HCT116 (cell line): ENCODE measurements around the gene LTBR. TPM values are rescaled to one million over a fixed set of nuclear protein-coding genes. Genes with fewer than 3 reads are reported as not detected.

Source experiments
- ATAC-seq: fragments of 200-7000 bp; cut with Tn5 transposase; 2 replicates; pipeline ENCODE4 v1.9.1; 2020; ENCODE audit warnings: mild to moderate bottlenecking, moderate library complexity
- BruUV-seq: library from RNA; stranded (reverse); fragments of 400-500 nt; replicated peaks from 2 replicates; lab custom pipeline; 2021; lab: Mats Ljungman, UMichigan
- CTCF ChIA-PET: fragments of 300-600 bp; sonication (Branson Sonifier 250); formaldehyde crosslinking; loops from one replicate; lab custom pipeline; 2021; ENCODE audit warnings: antibody characterized with exemption; lab: Charles Lee
- POLR2A ChIA-PET: fragments of 300-600, 350-600 bp; sonication (Branson Sonifier 250); formaldehyde crosslinking; loops from one replicate; lab custom pipeline; 2021; ENCODE audit warnings: antibody characterized with exemption; lab: Charles Lee
- RAD21 ChIA-PET, 2 experiments: fragments of 300-600 bp; sonication (Branson Sonifier 250); formaldehyde crosslinking; loops; one replicate each; lab custom pipeline; 2023; ENCODE audit warnings: low total read pairs in 2 of 2; ENCODE audit not compliant: uncharacterized antibody in 2 of 2, unreplicated experiment in 2 of 2, low non-redundant PET in 1 of 2; lab: Charles Lee
- DNase-seq: peaks from one replicate; pipeline ENCODE4 v3.0.0-alpha.2; 2010; ENCODE audit warnings: low read depth, low spot score
- H2AFZ ChIP-seq: fragments of 200-600 bp; shearing (Covaris generic), sonication (generic); 2 replicates; pipeline ENCODE4 v1.6.1; 2017; ENCODE audit warnings: low read depth, mixed run types, mixed read lengths, antibody characterized with exemption, low read length; ENCODE audit not compliant: poor library complexity, severe bottlenecking
- H3K27ac ChIP-seq: 2 replicates; pipeline ENCODE4 v1.5.1; 2012; ENCODE audit warnings: low read depth, low read length
- H3K27me3 ChIP-seq: fragments of 200-600 bp; sonication (generic); 2 replicates; pipeline ENCODE4 v1.6.1; 2016; ENCODE audit warnings: mixed run types, low read length, mixed read lengths; ENCODE audit not compliant: insufficient read depth
- H3K36me3 ChIP-seq, 2 experiments: fragments of 200-500 bp in 1 of 2; fragments of 200-600 bp in 1 of 2; sonication (Bioruptor generic) in 1 of 2; sonication (generic) in 1 of 2; 2 replicates each; pipeline versions ENCODE4 v1.5.1 to v1.6.1; 2014 to 2016; ENCODE audit warnings: low read length in 2 of 2, inconsistent platforms in 1 of 2, mixed read lengths in 1 of 2, mixed run types in 1 of 2; ENCODE audit not compliant: insufficient read depth in 2 of 2, control insufficient read depth in 1 of 2
- H3K4me1 ChIP-seq, 2 experiments: fragments of 200-600 bp in 1 of 2; sonication (generic) in 1 of 2; 2 replicates each; pipeline versions ENCODE4 v1.5.1 to v1.6.1; 2012 to 2017; ENCODE audit warnings: low read length in 2 of 2, inconsistent platforms in 1 of 2, mild to moderate bottlenecking in 1 of 2, mixed read lengths in 1 of 2, mixed run types in 1 of 2, moderate library complexity in 1 of 2; ENCODE audit not compliant: insufficient read depth in 2 of 2, control insufficient read depth in 1 of 2
- H3K4me2 ChIP-seq: fragments of 200-600 bp; sonication (generic); 2 replicates; pipeline ENCODE4 v1.6.1; 2017; ENCODE audit warnings: mixed run types, low read length, mixed read lengths
- H3K4me3 ChIP-seq, 2 experiments: fragments of 200-600 bp in 1 of 2; sonication (generic) in 1 of 2; replicated peaks in 1 of 2; 2 replicates each; pipeline ENCODE4 v1.5.1; 2011 to 2016; ENCODE audit warnings: low read length in 2 of 2, control low read depth in 1 of 2, low read depth in 1 of 2, mild to moderate bottlenecking in 1 of 2, mixed read lengths in 1 of 2, mixed run types in 1 of 2
- H3K79me2 ChIP-seq: fragments of 200-600 bp; sonication (generic); 2 replicates; pipeline ENCODE4 v1.6.1; 2017; ENCODE audit warnings: mild to moderate bottlenecking, mixed run types, low read length, moderate library complexity, mixed read lengths; ENCODE audit not compliant: insufficient read depth
- H3K9ac ChIP-seq: fragments of 200-600 bp; sonication (generic); 2 replicates; pipeline ENCODE4 v1.6.1; 2016; ENCODE audit warnings: low read length, mixed read lengths
- H3K9me2 ChIP-seq: fragments of 200-600 bp; sonication (generic), shearing (Covaris generic); 2 replicates; pipeline ENCODE4 v1.6.1; 2017; ENCODE audit warnings: mixed run types, mild to moderate bottlenecking, moderate library complexity; ENCODE audit not compliant: insufficient read depth
- H3K9me3 ChIP-seq, 2 experiments: fragments of 200-500 bp in 1 of 2; fragments of 200-600 bp in 1 of 2; sonication (Bioruptor generic) in 1 of 2; sonication (generic) in 1 of 2; 2 replicates each; pipeline ENCODE4 v1.6.1; 2014 to 2017; ENCODE audit warnings: low read length in 2 of 2, mixed read lengths in 2 of 2, inconsistent platforms in 1 of 2, low read depth in 1 of 2, mild to moderate bottlenecking in 1 of 2, mixed run types in 1 of 2, moderate library complexity in 1 of 2; ENCODE audit not compliant: control insufficient read depth in 1 of 2, insufficient read depth in 1 of 2
- H4K20me1 ChIP-seq: fragments of 200-600 bp; sonication (generic), shearing (Covaris generic); 2 replicates; pipeline ENCODE4 v1.6.1; 2017; ENCODE audit warnings: mixed run types, mild to moderate bottlenecking, moderate library complexity; ENCODE audit not compliant: insufficient read depth
- ATF3 ChIP-seq: IDR thresholded peaks from 2 replicates; pipeline ENCODE4 v1.6.1; 2012
- CTCF ChIP-seq, 3 experiments: fragments of 200-600 bp in 1 of 3; sonication (generic) in 1 of 3; IDR thresholded peaks in 2 of 3; conservative IDR thresholded peaks in 1 of 3; 2 replicates each; pipeline ENCODE4 v1.5.1; 2012 to 2017; ENCODE audit warnings: low read depth in 2 of 3, low read length in 2 of 3, antibody characterized with exemption in 1 of 3, borderline replicate concordance in 1 of 3, control low read depth in 1 of 3, mild to moderate bottlenecking in 1 of 3, mixed read lengths in 1 of 3, mixed run types in 1 of 3, moderate library complexity in 1 of 3; ENCODE audit not compliant: insufficient read depth in 1 of 3
- EGR1 ChIP-seq: IDR thresholded peaks from 2 replicates; pipeline ENCODE4 v1.6.1; 2012; ENCODE audit warnings: low read depth
- RAD21 ChIP-seq: IDR thresholded peaks from 2 replicates; pipeline ENCODE4 v1.6.1; 2012; ENCODE audit warnings: low read depth, mild to moderate bottlenecking
- YY1 ChIP-seq: IDR thresholded peaks from 2 replicates; pipeline ENCODE4 v1.6.1; 2011; ENCODE audit warnings: low read length, low read depth, moderate library complexity, mild to moderate bottlenecking; ENCODE audit not compliant: insufficient replicate concordance; ENCODE audit errors: extremely low read depth
- ZFX ChIP-seq: fragments of 450-650 bp; IDR thresholded peaks from 2 replicates; pipeline ENCODE4 v1.6.1; 2017
- intact Hi-C: fragments of 100-400 bp; cut with micrococcal nuclease; formaldehyde crosslinking; loops from 2 replicates; pipeline ENCODE4 v1.10.0; 2022
- total RNA-seq: library from RNA; stranded (reverse); gene quantifications from one replicate; pipeline ENCODE4 v1.2.1, GENCODE V29; 2021; ENCODE audit not compliant: unreplicated experiment

LTBR gene
- total RNA-seq, 1 experiment from 2014 or later = 128 TPM

- H3K4me3 ChIP-seq = no peak overlapping the region
- no peak for TF ChIP-seq RAD21
- no peak for TF ChIP-seq YY1
- no peak for TF ChIP-seq ZFX
- TF ChIP-seq EGR1 = no peak
- no peak for TF ChIP-seq CTCF (IDR thresholded peaks at IDR 0.05 in 2 of 3, conservative IDR thresholded peaks at IDR 0.05 in 1 of 3; ENCODE audit: borderline replicate concordance in 1 of 3, insufficient read depth in 1 of 3, low read depth in 2 of 3, low read length in 2 of 3)
- no peak for TF ChIP-seq ATF3
- TF ChIP-seq, all 23 proteins: peak for 0
- Histone ChIP-seq H3K79me2 (peaks cover 74% of the 10 kb centered on the region), H3K9ac (0 out of 2 replicates have a peak overlapping the region, but pooled peaks have one; percentile 11), H2AFZ (no peak overlapping the region), H3K4me2 (peak overlapping the region; percentile 97; the same call in 1 of the 2 replicates), H3K4me1 (peaks cover 43 to 66% of the 10 kb centered on the region in 2 experiments), H3K36me3 (peaks cover 37 to 51% of the 10 kb centered on the region in 2 experiments), H3K27ac (peak overlapping the region; percentile 99), H3K27me3 (no peaks in the 10 kb centered on the region), H4K20me1 (no peaks in the 10 kb centered on the region), H3K9me2 (no peaks in the 10 kb centered on the region), H3K9me3 (no peaks in the 10 kb centered on the region)
- BruUV-seq = no TSS peak
- RAD21 ChIA-PET = interaction anchor here in 1 of 2 experiments (1.4 kb wide), 1 partner anchor 42 kb away, joined by 3 read pairs; no protein-coding TSS in a partner anchor
- POLR2A ChIA-PET = no interaction called here
- ATAC-seq (no peak), DNase-seq (no peak)
- CTCF ChIA-PET = no interaction called here
- intact Hi-C loops = loop anchor here (10.0 kb wide), 1 partner anchor 200 kb away; the partner anchor contains the start of gene GAPDH
Observed at GRCh38 chr12:6334359-6334758, 49.6 kb upstream of the LTBR start.
